SKM-1 treated with dmso at 0.1 percent for 144 hours (cell line): ENCODE data around the gene SASH1.

Source experiments
- DNase-seq: peaks from one replicate; lab custom pipeline; 2025; ENCODE audit not compliant: unreplicated experiment; lab: John Stamatoyannopoulos, UW

Gene SASH1

GRCh38 chr6:148491638-148492251 is 149.1 kb downstream of the SASH1 start:
- no peak for DNase-seq

DNA sequence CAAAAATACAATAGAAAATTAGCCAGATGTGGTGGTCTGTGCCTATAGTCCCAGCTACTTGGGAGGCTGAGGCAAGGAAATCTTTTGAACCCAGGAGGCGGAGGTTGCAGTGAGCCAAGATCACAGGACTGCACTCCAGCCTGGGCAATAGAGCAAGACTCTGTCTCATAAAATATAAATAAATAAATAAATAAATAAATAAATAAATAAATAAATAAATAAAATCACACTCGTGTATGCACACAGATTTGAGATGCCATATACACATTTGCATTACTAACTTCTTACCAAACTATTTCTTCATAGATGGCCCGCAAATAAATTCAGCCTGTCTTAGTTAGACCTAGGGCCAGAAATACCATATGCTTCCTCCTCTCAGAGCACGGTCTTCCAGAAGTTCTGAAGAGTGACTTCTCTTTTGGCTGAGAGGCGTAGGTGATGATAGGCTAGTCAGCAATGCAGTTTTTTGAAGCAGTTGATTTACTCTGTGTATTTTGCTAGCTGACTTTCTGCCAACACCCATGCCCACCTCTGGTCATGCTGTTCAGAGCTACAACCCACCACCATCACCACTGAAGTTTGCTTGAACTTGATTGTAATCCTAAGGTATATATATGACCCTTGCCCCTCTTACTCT is 150.1 kb downstream of the SASH1 start:
- DNase-seq: no peak

DNA sequence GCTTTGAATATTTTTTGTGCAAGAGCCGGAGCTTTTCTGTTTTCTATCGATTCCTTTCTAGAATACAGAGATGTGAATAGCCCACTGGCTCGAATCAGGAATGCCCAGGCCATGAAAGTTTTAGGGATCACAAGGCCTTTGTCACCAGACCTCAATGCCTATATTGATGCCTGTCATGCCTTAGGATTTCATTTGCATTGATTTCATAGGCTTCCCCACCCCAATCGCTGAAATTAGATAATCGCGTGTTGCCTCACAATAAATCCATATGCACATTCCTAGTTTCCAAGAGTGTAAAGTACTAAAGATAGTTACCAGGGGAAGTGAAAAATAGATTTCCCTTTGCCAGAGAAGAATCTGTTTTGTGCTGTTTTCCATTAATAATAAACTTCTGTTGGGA is 150.8 kb downstream of the SASH1 start:
- no peak for DNase-seq

GRCh38 chr6:148494226-148494625 is 151.6 kb downstream of the SASH1 start:
- DNase-seq: no peak

GRCh38 chr6:148495029-148495428 is 152.4 kb downstream of the SASH1 start:
- no peak for DNase-seq

DNA sequence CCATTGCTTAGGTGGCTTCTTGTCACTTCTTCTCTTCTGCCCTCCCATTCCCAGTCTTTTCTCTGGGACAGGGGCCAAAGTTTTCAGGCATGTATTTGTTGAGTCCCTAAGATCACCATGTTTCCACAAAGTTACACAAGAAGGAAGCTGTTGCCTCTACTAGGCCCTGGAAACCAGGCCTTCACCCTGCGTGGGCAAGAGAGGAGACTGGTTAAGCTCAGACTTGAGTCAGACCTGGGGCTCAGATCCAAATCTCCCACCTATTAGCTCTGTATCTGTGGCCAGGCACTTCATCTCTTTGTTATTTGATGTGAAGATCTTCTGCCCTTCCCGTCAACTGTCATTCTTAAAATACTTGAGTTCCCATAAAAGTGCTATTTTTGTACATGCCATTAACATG is 154.6 kb downstream of the SASH1 start:
- DNase-seq: no peak

DNA sequence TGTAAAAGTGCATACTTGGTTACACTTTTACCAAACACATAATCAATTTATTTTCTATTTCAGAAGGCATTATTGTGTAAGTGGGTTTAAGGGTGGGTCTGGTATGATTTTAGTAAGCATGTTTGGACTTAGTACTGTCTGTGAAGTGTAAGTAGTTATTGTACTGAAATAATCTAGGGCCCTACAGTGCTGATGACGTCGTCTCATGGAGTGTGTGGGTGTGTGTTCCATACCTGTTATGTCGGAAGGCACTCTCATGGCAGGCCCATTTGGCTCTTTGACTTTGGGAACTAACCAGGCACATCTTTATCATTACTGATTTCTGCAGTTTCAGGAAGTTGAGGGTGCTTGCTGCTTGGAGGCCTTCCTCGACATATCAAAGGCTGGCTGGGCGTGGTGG is 155.1 kb downstream of the SASH1 start:
- no peak for DNase-seq

DNA sequence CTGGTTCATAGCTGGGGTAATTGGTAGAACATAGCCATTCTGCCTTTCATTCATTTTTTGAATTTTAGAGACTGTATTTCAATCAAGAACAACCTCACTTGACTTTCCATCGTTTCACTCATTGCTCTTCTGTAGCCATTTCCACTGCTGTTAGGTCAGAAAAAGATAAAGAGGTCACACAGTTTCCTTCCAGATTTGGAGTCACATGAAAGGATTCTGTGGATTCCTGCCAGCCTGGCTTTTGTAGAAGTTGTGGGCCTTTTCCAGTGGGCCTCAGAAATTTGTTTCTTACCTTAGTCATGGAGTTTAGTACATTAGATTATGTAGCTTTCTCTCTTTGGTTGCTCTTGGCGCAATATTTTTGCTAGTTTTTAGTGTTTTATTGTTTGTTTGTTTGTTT is 157.8 kb downstream of the SASH1 start:
- DNase-seq: no peak

GRCh38 chr6:148501178-148501590 is 158.5 kb downstream of the SASH1 start:
- no peak for DNase-seq

DNA sequence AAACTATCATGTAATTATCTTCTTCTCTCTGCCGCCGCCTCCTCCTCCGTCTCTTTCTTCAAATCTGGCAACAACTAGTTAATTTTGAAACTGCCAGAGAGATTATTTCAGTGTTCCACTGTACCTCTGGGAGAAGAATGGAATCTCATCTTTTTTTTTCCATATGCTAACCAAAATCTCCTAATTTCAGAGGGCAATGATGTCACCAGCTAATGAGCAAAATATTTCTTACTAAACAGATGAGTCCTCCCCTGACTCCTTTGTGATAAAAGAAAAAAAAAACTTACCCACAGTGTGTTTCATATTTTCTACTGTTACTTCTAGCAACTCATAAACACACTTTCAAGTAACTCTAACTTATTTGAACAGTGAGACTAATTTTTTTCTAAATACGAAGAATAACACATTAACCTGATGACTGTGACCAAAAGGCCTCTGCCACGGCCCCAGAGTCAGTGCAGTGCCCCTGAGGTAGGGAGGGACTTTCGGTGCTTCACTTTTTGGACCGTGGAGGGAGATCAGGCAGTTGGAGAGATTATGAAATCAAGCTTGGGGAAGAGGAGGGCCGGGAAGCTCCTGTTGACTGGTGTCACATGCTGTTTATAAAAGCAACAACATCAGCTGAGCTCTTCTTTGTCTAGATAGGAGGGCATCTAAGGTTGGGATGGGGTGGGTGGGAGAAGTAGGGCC is 159.6 kb downstream of the SASH1 start:
- no peak for DNase-seq

GRCh38 chr6:148502773-148503135 is 160.1 kb downstream of the SASH1 start:
- no peak for DNase-seq

- DNase-seq: no peak
Measured at GRCh38 chr6:148503703-148504102, 161.1 kb downstream of the SASH1 start.

GRCh38 chr6:148507774-148508173 is 165.1 kb downstream of the SASH1 start:
- no peak for DNase-seq

- no peak for DNase-seq
Measured at GRCh38 chr6:148508401-148509041, 165.9 kb downstream of the SASH1 start.

DNA sequence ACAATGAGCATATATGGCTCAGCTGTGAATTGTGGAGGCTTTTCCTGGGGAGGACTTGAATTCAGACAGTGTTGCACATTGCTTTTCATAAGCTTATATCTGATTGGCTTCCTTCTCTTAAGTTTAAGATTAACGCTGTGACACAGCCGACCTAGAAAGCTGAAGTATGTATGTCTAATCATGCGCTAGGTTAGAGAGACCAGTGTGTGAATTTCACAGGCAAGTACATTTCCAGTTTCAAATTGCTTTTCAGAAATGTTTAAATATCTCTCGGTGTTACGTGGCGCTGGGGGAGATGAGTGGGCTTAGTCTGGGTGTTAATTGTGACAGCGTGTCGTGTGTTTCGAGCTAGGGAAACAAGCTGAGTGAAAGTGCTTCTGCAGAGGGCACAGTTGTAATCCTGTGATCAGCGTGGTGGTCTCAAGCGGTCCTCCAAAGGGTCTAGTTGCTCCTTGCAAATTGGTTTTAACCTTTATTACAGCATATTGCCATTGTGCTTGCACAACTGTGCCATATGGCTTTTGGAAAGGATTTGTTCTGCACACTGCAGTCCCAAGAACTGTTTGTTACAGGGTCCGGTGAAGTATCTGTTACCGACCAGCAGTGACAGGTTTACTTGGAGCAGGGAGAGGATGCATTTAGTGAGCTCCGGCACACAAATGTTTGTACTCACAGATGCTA is 166.6 kb downstream of the SASH1 start:
- DNase-seq: no peak

GRCh38 chr6:148509800-148510581 is 167.4 kb downstream of the SASH1 start:
- DNase-seq: peak; percentile 94

- no peak for DNase-seq
Measured at GRCh38 chr6:148513145-148514071, 170.8 kb downstream of the SASH1 start.

- no peak for DNase-seq
Measured at GRCh38 chr6:148514091-148514845, 171.6 kb downstream of the SASH1 start.

- DNase-seq: no peak
Measured at GRCh38 chr6:148516217-148516616, 173.6 kb downstream of the SASH1 start.
